ENCODE results near the gene SYT6.

The SYT6 gene

DNA sequence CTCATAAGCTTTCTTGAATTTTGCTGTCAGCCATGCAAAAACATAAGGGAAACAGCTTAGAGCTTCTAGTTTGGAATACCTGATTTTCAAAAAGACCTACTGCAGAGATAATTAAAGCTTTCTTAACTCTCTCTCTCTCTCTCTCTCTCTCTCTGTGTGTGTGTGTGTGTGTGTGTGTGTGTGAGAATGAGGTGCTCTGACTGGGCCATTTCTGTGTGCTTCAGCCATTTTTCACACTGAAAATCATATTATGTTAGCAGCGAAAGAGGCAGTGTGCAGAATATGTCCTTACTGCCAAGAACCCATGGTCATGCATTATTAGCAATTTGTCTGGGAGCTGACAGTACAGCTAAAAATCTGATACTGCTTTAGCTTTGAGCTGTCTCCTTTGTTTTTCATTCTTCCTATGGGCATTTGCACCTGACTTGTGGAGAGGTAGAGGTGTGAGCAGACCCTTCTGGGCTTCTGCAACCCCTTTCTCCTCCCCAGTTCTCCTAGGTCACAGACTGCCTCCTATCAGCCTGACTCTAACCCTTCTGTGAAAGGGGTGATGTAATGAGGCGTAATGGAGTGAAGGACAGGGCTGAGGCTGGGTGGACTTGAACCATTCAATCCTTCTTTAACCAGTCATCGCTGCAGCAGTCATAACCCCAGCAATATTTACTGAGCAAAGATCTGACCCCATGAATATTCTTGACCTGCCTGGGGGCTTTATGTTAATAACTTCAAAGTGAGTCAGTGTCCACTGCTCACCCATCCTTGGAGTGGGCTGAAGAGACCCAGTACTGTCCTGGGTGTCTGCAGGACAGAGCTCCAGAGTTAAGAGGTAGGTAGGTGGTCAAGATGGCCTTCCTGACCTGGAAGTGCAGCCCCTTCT is 61.2 kb downstream of the SYT6 start:
- no peak for DNase-seq (ENCODE audit: low read depth)

DNA sequence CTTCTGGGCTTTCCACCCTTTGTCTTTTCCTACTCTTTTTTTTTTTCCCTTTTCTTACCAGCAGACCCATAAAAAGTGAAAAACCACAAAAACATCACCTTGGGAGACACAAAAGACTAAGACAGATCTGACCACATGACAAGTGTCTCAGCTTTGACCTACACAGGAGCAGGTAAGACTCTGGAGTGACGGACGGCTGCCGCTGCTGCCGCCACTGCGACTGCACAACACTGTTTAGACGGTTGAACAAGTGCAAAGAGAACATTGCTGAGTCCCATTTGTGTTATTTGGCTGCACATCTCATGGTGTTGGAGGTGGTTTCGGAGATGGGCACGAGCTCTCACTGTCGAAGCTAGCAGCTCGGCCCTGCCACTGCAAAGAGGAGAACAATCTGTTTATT is 62.0 kb downstream of the SYT6 start:
- DNase-seq (ENCODE audit: low read depth): no peak

DNA sequence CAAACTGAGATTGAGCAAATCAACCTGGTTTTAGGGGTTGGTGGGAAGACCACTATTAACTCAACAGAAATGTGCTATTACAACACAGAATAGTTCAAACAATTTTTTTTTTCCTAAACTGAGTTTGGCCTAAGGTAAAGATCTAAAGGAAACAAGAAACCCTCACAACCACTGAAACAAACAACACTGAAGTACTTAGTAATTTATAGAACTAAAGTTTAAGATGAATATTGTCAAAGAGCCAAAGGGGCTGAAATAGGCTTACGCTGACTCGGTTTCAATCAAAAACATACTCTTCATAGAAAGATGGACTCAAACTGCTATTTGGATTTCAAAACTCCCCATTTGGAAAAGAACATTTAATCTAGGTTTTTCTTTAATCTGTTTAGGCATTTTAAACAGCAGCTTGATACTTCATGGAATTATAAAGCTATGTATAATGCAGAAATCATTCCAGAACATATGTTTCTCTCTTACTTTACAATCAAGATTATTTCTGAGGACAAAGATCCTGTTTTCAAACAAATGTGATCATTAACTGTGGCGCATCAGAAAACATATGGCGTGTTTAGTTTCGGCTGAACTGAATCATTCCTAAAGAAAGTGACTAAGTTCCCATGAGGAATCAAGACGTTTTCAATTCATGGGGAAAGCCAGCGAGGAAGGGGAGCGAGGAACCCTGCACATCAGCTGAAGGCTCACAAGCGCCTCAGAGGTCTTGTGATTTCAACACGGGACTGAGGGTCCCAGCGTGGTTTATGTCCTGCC is 62.7 kb downstream of the SYT6 start:
- no peak for DNase-seq (ENCODE audit: low read depth)

DNA sequence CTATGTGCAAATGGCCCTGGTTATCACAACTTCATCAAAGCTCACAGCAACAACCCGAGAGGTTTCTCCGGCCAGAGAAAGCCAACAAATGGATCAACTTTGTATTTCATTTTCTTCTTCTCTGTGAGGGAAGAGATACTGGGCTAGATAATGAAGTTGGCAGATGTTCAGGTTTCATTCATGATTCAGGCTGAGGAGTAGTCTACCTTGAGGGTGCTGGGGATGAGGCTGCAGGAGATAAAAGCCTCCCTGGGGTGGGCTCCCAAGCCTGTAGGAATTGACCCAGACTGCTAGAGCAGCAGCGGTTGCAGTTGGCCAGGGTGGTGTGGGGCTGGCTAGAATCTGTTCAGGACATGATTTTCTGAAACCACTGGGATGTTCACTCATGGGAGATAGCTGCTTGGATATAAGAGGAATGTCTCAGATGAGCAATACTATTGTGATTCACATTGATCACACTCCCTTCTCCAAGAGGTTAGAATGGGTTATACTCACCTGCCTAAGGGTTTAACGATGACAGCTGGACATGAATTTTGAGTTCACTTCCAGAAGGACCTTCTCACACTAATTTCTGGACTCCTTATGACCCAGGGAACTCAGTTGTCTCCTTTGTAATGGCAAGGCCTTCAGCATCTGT is 64.0 kb downstream of the SYT6 start:
- no peak for DNase-seq (ENCODE audit: low read depth)

DNA sequence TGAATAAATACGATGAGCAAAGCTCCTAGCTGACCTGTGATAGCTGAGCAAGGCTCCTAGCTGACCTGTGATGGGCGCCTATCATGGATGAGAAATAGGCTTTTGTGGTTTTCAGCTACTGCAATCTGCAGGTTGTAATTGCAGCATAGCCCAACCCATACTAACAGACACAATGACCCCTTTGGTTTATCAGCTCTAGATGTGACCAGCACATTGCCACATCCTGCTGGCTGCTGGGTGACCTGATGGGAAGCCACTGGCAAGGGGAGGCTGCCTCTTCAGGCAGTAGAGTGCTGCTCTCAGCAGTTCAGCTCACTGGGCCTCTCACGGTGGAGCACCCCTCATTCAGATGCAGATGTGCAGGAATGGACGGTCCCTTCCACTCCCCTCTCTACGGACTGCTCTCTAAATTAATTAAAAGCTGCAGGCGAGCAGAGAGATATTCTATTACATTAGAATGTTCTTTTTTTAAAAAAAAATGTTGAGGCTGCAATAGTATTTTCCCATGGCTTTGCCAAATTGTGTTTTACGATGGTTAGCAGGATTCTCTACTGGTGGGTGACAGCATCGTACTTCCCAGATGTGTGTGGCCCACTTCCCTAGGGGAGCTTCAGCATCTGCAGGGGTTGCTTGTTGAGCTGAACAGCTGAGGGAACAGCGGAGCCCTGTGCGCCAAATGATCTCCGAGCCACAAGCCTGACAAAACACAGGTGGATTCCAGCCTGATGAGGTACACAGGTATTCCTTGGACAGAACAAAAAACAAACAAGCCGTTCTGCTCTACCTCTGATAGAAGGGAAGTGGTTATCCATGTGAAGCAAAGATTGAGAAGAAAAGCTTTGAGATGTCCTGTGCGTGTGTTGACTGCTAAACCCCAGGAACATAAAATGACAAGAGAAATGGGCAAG is 65.0 kb downstream of the SYT6 start:
- no peak for DNase-seq (ENCODE audit: low read depth)

DNA sequence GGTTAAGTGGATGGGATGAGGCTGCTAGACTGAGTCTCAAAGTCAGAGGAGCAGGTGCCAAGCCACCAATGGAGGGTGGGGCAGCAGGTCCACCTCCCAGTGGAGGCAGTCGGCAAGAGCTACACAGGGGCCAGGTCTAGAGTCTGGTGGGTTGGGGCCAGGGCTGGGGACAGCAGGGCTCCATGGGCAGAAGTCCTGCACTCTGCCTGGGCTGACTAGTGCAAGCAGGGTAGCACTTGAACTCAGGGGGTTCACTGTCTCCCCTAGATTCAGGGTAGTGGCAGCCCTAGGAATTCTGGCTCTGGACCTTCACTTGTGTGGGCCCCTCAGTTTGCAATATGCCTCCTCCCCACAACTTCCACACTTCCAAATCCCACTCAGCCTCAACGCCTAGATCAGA is 66.2 kb downstream of the SYT6 start:
- DNase-seq (ENCODE audit: low read depth): no peak

DNA sequence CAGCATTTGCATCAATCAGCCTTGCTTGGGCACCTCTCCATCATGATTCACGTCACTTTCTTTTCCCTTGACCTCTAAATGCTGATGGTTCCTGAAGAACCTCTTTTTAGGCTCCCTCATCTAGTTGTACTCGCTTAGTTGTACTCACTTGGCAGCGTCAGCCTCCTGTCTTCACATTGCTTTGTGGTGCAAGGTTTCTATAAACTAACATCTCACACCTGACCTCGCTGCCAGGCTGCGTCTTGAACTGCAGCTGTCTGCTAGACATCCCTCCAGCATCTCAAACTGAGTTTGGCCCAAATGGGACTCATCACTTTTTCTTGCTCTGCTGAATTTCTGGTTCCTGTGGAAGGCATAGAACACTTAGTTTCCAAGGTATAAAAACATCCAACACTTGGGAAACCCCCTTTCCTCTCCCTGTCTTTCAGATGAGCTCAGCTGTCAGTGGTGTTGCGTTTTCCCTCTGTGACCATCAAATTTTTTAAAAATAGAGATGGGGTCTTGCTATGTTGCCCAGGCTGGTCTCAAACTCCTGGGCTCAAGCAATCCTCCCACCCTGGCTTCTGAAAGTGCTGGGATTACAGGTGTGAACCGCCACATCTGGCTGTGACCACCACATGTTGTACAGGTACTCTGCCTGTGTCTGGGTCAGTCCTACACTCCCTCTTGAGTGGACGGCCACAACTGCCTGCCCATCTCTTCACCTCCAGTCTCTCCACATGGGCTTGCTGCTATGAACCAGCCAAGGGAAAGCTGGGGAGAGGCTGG is 66.9 kb downstream of the SYT6 start:
- no peak for DNase-seq (ENCODE audit: low read depth)

DNA sequence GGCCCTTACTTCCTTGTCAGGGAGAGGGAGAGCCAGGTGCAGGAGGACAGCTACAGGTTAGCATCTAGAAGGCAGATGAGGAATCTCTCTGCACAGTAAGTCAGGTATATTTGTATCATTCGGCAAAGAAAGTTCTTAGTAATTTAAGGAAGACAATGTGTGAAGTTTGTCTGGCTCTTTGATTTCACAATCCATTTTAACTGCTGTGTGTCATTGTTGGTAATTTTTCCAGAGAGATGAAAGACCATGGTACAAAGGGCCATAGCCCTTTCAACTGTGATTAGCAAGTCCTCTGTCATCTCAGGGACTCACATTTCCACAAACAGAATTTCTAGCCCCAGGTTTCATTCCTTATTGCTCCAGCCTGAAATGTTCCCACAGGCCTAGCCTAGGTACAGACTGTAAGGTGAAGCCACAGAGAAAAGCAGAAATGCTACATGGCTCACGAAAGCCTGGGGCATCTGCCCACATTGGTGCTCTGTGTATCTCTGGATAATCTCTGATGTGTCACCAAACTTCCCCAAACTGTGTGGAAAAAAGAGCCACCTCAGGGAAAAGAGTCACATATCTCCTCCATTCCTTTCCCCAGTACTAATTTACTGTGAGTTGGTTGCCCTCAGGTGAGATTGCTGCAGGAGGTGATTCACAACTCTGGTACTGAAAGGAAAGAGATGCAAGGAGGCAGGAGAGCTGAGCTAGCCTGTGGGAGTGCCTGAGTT is 70.6 kb downstream of the SYT6 start:
- peak; percentile 9 for DNase-seq (ENCODE audit: low read depth)

DNA sequence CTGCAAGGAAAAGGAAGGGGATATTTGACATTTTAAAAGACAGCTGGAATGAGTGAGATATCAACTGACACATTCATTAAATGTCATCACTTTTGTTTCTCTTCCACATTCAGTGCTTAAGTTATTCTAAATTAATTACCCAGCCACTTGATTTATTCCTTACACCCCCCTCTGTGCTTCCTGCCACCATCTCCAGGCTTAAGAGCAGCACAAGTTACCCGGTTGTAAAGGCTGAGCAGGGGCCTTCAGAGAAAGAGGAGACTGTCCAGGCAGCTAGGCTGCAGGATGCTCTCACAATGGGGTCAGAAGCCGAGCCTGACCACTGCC is 71.4 kb downstream of the SYT6 start:
- DNase-seq (ENCODE audit: low read depth): no peak

DNA sequence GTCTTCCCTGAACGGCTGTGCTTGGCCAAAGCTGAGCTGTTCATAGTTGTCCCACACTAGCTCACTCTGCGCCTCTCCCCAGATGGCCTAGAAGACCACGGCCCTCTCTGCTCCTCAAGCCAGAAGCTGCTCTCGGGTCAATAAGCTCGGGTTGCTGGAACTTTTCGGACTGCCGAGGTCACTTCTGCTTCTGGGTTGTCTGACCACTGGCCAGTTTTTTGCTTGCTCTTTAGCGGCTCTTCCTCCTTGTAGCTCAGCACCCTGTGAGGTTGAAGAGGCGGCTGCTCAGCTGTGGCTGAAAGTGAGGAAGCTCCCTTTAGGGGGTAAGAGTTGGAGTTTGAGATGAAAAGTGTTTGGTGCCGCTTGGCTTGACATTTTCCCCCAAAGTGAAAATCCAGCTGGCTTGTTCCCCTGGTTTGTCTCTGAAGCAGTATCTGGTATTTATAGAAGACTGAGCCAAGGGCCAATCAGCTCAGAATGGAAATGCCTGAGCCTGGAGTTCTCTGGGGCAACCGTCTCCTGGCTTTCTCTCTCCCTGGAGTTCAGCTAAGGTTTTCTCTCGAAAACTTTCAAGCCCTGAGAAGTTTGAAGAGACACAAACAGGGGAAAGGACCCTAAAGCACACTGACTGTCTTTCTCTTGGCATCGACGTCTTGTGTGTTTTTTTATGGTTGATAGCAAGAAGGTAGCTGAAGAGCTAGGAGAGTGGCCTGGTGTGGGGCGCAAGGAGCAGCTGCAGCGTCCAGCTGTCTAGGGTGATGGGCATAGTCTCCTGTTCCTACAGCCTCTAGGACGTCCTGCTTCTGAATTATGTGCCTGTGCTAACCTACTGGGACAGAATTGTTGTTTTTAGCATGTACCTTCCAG is 72.0 kb downstream of the SYT6 start:
- DNase-seq (ENCODE audit: low read depth): no peak

DNA sequence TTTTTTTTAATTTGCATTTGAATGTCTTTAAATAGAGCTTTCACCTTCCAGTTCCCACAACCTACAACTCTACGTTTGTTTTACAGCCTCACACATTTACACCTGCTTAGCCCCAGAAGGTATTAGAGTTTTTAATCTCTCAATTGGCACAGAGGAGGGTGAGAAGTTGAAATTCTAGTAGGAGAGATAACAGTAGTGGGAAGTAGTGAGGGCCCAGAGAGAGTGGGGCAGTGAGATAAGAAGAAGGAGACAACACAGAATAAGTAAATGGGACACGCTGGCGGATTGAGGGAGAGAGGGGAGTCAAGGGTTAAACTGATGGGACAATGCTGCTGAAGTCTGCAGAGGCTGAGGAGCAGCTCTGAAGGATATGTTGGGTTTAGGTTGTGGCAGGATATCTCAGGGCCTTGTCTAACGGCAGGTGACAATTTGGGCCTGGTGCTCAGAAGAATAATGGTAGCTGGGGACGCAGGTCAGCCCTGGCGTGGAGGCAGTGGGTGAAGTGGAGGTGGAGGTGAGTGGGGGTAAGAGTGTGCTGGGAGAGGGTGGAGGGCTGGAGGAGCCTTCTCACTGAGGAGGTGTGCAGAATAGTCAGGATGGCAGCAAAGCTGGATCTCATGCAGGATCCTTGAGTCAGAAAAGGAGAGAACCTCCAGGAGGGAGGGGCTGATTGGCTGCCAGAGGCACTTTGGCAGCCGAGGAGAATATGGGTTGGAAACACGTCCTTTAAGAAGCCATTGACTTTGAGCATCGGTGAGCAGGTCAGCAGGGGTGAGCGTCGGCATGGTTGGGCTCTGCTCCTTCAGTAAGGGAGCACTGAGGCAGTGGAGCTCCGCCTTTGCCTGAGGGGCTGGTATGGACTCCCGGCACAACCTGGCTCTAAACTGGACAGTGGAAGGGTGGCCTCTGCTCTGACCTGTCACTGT is 72.9 kb downstream of the SYT6 start:
- DNase-seq (ENCODE audit: low read depth): no peak

DNA sequence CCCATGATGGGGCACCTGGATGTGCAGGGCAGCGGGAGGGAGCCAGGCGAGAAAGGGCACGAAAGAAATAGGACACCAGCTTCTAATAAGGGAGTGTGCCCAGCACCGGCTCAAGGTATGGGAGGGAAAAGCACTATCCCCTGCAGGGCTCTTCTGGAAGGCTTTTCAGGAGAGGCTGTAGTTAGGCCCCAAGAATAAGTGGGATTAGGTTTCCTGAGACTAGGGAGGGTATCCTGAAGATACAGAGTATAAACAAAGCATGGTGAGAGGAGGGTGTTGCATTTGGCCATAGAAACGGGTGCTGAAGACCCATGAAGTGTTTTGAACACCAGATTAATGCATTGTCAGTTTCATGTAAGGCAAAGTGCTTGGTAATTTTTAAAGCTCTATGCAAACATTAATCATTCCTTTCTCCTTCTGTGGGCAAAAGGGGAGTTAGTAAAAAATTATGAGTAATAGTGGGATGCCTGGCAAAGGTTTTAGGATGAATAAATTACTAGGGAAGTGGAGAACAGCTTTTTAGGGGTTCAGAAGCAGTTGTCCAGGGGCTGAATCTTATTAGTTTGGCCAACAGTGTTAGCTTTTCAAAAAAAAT is 74.0 kb downstream of the SYT6 start:
- no peak for DNase-seq (ENCODE audit: low read depth)

DNA sequence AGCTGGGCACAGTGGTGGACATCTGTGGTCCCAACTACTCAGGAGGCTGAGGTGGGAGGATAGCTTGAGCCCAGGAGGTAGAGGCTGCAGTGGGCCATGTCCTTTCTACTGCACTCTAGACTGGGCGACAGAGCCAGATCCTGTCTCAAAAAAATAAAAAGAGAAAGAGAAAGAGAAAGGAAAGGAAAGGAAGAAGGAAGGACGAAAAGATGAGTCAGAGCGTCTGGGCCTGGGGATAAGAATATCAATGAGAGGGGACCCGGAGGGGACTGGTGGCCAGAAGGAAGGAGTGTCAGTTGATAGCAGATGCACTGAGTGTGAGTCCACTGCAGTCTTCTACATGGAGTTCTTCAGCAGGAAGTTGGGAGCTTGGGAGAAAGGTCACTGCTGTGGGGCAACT is 75.6 kb downstream of the SYT6 start:
- no peak for DNase-seq (ENCODE audit: low read depth)

DNA sequence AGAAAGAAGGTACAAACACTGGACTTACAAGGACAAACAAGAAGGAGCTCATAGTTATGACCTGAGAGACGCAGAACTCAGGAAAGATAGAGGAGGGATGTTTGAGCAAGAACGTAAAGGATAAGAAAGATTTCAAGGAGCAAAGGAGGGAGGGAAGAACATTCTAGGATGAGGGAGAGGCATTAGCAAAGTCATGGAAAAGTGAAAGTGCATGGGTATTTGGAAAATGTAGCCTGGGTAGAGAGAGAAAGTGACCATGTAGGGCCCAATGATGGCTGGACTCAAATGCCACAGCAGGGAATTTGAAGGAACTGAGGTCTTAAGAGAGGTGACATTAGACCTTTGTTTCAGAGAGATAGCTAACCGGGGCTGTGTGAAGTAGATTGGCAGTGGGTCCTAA is 76.5 kb downstream of the SYT6 start:
- no peak for DNase-seq (ENCODE audit: low read depth)

DNA sequence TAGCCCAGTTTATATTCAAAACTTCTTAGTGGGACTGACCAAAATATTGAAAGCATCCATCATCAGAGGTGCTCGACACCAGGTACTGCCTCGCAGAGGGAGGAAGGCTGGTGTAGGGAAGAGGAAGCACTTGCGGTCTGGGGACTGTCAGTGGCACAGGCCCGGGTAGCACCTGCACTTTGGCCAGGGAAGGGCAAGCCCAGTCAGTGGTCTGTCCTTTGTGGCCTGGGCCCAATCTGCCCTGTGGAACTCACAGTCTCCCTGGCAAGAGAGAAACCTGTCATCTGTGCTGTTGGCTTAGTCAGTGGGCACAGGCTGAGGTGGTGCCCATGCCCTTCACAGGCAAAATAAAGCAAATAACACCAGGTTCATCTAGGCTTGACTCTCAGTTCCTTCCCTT is 77.4 kb downstream of the SYT6 start:
- DNase-seq (ENCODE audit: low read depth): no peak

DNA sequence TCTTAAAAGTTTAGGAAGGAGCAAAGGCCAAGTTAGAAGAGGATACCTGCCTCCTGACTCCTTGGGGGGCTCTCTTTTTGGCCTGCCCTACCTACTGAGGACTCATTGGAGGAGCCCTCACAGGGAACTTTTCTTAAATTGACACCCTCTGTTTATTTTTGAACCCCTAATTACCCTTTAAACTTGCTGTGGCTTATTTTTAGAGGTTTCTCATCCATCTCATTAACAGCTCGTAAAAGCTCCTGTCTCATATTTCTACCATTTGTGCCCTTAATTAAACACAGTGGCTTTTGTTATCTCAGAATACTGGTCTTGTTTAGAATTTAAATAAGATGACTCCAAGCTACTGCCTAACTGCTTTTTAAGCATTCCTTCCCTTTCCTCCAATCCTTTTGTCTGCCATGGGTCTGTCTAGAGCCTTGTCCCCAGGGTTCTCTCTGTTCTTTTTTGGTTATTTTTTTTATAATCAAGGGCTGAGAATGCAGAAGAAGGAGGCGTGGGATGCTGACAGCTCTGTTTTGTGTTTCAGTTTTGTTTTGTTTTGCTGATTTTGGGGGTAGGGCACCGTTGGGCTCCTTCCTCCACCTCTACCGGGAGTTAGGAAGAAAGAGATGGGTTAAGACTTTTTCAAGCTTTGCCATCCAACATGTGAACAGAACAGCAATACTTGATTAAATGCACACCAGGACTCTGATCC is 78.0 kb downstream of the SYT6 start:
- no peak for DNase-seq (ENCODE audit: low read depth)

DNA sequence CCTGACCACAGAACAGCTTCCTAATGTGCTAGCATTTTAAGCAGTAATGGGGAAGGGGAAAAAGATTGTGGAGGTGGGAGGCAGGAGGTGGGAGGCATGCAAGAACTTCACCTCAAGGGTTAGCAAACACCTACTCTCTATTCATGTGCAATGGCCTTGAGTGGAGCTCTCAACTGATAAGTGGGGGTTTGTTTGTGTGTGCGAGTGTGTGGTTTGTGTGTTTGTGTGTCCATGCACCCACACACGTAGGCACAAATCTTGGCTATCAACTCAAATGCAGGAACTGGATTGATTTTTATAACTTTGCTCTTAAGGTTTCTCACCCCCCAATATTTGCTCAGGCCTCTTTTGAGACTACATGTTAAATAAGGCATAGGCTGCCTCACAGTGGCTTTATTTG is 78.6 kb downstream of the SYT6 start:
- no peak for DNase-seq (ENCODE audit: low read depth)

DNA sequence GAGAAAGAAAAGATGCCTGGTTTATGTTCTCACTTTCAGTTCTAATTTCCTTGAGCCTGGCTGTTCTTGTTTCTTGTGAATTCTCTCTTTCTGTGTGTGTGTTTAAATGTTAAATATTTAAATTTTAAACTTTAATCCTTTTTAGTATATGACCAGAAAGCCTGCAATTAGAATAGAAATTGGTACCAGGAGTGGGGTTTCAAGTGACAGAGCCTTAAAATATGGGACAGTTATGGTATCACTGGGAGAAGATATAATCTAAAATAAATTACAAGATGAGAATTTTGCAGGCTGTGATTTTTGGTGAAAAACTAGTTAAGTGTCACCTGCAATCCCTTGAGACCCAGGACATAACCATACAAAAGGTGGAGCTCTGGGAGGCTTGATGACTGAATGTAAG is 81.4 kb downstream of the SYT6 start:
- no peak for DNase-seq (ENCODE audit: low read depth)
